Kidney (tissue), 14 donors: ENCODE data around the gene CCDC191. TPM values are rescaled to one million over a fixed set of nuclear protein-coding genes. Genes with fewer than 3 reads are reported as not detected.

Source experiments
- DNase-seq, 5 donors: peaks; one replicate each; pipeline ENCODE4 v3.0.0-alpha.2; 2013 to 2020
- FAIRE-seq: peaks from 2 replicates; lab custom pipeline; 2012; peaks lifted over from hg19 to GRCh38; lab: Jason Lieb, UNC
- H3K27ac ChIP-seq, 2 donors: one replicate each; pipeline ENCODE4 v1.7.0; 2013; ENCODE audit warnings: low read depth in 2 of 2, low read length in 2 of 2, inconsistent platforms in 1 of 2
- H3K27me3 ChIP-seq: one replicate; pipeline ENCODE4 v1.7.1; 2013; ENCODE audit warnings: low read length, inconsistent platforms; ENCODE audit not compliant: control insufficient read depth, insufficient read depth
- H3K36me3 ChIP-seq, 3 donors: one replicate each; pipeline versions ENCODE4 v1.7.0 to v1.7.1; 2013; ENCODE audit warnings: low read length in 3 of 3, control low read depth in 1 of 3, inconsistent platforms in 1 of 3; ENCODE audit not compliant: insufficient read depth in 3 of 3, control insufficient read depth in 2 of 3
- H3K4me1 ChIP-seq, 3 donors: one replicate each; pipeline versions ENCODE4 v1.7.0 to v1.7.1; 2013; ENCODE audit warnings: low read length in 3 of 3, inconsistent platforms in 1 of 3, low read depth in 1 of 3; ENCODE audit not compliant: control insufficient read depth in 2 of 3, insufficient read depth in 2 of 3
- H3K4me3 ChIP-seq, 3 donors: one replicate each; pipeline versions ENCODE4 v1.7.0 to v1.8.1; 2013; ENCODE audit warnings: low read length in 3 of 3, control low read depth in 1 of 3, inconsistent platforms in 1 of 3
- H3K9ac ChIP-seq, 3 donors: one replicate each; pipeline versions ENCODE4 v1.7.0 to v1.7.1; 2013; ENCODE audit warnings: low read length in 3 of 3, control low read depth in 1 of 3, inconsistent platforms in 1 of 3
- H3K9me3 ChIP-seq, 3 donors: one replicate each; pipeline versions ENCODE4 v1.7.0 to v1.7.1; 2013; ENCODE audit warnings: low read length in 3 of 3, control low read depth in 1 of 3, inconsistent platforms in 1 of 3; ENCODE audit not compliant: control insufficient read depth in 2 of 3, insufficient read depth in 1 of 3
- intact Hi-C: fragments of 100-400 bp; cut with DNase I; formaldehyde crosslinking; loops from one replicate; pipeline ENCODE4 v1.11.1; 2022
- polyA plus RNA-seq: library from polyadenylated mRNA; stranded (reverse); fragments of 350-450 nt; fragmentation: Illumina TruSeq; extraction: RNeasy Lipid Tissue Mini Kit (QIAGEN cat#74804); gene quantifications from one replicate; pipeline ENCODE4 v1.2.3, GENCODE V29; 2014; ENCODE audit warnings: low read depth, low replicate concordance; ENCODE audit not compliant: insufficient read depth
- total RNA-seq: library from RNA; stranded (reverse); fragmentation: NEBNext Ultra II Directional; extraction: Animal tissue kit (Norgen Biotek cat#: 25700); gene quantifications from one replicate; pipeline ENCODE4 v1.2.1, GENCODE V29; 2021
- TF ChIP-seq, protein P1 (sequence below): IDR thresholded peaks from 3 replicates; pipeline ENCODE4 v1.5.1; 2012; ENCODE audit warnings: mild to moderate bottlenecking, moderate library complexity, borderline replicate concordance; ENCODE audit not compliant: insufficient read depth; ENCODE audit errors: extremely low read depth
- donor health status: control.
- donor health status: control.
- donor health status: control.
- donor health status: control.
- donor health status: control.
- donor health status: DM: yes; HTN: yes; CAD: no.
- donor health status: Normal renal cell carcinoma (clear cell type).

The CCDC191 gene
- total and polyA plus RNA-seq, 2 donors from 2014 or later: 3.7 to 11.7 TPM

DNA sequence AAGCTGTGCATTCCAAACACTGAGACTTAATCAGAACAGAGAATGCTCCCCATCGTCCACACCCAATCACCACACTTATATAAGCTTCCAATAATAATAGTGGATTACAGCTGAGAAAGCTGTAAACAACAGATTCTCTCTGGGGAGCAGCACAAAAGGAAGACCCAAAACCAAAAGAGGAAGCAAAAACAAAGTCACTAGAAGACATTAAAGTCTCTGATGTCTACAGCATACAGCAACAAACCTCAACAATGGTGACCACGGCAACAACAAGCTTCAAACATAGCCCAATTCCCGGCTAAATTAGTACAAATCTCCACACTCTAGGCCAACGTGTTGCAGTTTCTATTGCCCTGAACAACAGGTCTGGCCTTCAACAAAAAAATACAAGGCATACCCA, 70.8 kb downstream of the CCDC191 start:
- H3K9me3 ChIP-seq: no peaks in the 10 kb centered on the region
- no peaks in the 10 kb centered on the region for H3K4me1 ChIP-seq
- no peak overlapping the region for H3K9ac ChIP-seq
- TF ChIP-seq, protein P1, sequence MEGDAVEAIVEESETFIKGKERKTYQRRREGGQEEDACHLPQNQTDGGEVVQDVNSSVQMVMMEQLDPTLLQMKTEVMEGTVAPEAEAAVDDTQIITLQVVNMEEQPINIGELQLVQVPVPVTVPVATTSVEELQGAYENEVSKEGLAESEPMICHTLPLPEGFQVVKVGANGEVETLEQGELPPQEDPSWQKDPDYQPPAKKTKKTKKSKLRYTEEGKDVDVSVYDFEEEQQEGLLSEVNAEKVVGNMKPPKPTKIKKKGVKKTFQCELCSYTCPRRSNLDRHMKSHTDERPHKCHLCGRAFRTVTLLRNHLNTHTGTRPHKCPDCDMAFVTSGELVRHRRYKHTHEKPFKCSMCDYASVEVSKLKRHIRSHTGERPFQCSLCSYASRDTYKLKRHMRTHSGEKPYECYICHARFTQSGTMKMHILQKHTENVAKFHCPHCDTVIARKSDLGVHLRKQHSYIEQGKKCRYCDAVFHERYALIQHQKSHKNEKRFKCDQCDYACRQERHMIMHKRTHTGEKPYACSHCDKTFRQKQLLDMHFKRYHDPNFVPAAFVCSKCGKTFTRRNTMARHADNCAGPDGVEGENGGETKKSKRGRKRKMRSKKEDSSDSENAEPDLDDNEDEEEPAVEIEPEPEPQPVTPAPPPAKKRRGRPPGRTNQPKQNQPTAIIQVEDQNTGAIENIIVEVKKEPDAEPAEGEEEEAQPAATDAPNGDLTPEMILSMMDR: no peak
- intact Hi-C loops: no loop called here
- H3K36me3 ChIP-seq: peaks cover 0 to 4% (median 0%) of the 10 kb centered on the region in 3 donors
- FAIRE-seq (no peak), DNase-seq (no peak)
- no peak overlapping the region for H3K4me3 ChIP-seq
- no peak overlapping the region for H3K27ac ChIP-seq
- H3K27me3 ChIP-seq: no peaks in the 10 kb centered on the region

DNA sequence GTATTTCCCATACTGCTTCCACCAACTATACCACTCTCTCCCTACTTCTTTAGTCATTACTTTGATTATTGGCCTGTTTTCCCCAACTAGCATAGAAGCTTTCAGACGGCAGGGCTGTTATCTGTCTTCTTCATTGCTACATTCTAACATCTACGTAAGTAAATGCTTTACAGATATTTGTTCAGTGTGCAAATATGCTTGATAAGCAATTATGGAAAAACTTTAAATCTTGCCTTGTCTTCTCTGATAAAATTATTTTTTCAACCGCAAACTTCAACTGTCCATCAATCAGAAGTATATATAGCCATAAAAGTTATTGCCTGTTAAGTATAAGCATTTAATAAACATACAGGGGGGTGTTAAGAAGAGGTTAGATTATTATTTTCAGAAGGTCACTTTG, 72.8 kb downstream of the CCDC191 start:
- DNase-seq: no peak
- intact Hi-C loops: no loop called here
- H3K27ac ChIP-seq: no peak overlapping the region
- no peak for FAIRE-seq
- no peak overlapping the region for H3K9ac ChIP-seq
- H3K27me3 ChIP-seq: no peaks in the 10 kb centered on the region
- H3K36me3 ChIP-seq: peaks cover 0 to 4% (median 4%) of the 10 kb centered on the region in 3 donors
- no peaks in the 10 kb centered on the region for H3K9me3 ChIP-seq
- no peaks in the 10 kb centered on the region for H3K4me1 ChIP-seq
- H3K4me3 ChIP-seq: no peak overlapping the region
- TF ChIP-seq, protein P1: no peak

DNA sequence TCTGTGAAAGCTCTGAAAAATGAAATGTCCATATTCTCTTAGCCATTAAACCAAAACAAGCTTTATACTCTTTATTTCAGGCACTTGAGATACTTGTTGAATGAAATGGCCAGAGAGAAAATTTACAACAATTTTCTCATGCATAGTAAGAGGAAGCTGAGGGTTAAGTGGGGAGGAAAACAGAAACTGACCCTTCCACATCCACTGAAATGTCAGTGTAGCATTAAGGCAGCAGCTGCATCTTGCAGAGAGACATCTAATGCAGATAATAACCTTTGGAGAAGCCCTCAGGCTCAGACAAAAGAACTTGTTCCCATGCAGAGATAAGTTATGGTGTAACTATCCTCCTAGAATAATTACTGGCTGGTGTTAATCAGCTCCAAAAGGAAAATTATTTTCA, 74.5 kb downstream of the CCDC191 start:
- Histone ChIP-seq H3K27me3 (no peaks in the 10 kb centered on the region), H3K4me3 (no peak overlapping the region), H3K9ac (no peak overlapping the region), H3K4me1 (no peaks in the 10 kb centered on the region), H3K27ac (no peak overlapping the region), H3K9me3 (no peaks in the 10 kb centered on the region), H3K36me3 (peaks cover 0 to 7% (median 4%) of the 10 kb centered on the region in 3 donors)
- TF ChIP-seq, protein P1: no peak
- intact Hi-C loops: no loop called here
- DNase-seq (peak in 1 of 5 donors; percentile 17), FAIRE-seq (no peak)

DNA sequence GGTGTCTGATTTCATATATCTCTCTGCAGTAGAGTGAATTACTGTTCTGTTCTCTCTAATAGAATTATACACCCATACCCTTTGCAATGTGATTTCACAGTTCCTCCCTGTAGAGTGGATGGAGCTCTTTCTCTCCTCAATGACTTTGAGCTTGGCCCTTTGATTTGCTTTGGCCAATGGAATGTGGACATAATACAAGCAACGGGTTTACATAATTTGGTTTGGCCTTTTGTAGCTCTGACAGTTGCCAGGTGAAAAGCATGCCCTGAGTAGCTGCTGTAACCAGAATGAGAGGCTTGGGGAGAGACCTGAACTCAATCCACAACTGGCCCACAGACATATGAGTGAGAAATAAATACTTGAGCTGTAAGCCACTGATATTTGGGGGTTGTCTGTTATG, 76.4 kb downstream of the CCDC191 start:
- Histone ChIP-seq H3K4me1 (no peaks in the 10 kb centered on the region), H3K4me3 (no peak overlapping the region), H3K9ac (no peak overlapping the region), H3K9me3 (no peaks in the 10 kb centered on the region), H3K27me3 (no peaks in the 10 kb centered on the region), H3K36me3 (peaks cover 0 to 7% (median 0%) of the 10 kb centered on the region in 3 donors), H3K27ac (no peak overlapping the region)
- intact Hi-C loops: no loop called here
- FAIRE-seq (no peak), DNase-seq (no peak)
- TF ChIP-seq, protein P1: no peak
